Measurements from ENCODE around the gene BMP7. TPM values are rescaled to one million over a fixed set of nuclear protein-coding genes. Genes with fewer than 3 reads are reported as not detected.

Gene BMP7
- total and polyA plus RNA-seq, 9 of the 15 experiments (the other 6 are each of a cell fraction or from before 2014, with no cell fraction given) = 0.18 TPM; not detected in 8

DNA sequence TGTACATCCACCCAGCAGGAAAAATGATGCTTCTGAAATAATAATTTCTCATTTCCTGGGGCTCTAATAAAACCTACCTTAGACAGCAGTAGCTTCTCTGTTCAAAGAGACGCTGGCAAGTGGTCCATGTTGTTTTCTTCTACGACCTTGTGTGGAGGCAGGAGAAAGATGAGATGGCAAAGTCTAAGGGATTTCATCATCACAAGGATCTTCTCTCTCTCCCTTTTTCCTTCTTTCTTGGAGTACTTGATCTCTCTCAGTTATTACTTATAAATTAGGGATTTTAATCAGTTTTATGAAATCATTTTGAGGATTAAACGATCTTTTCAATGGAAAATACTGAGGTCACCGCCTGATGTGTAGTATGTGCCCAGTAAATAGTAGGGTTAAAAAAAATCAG is 147.5 kb downstream of the BMP7 start:
- no peak overlapping the region for H2AFZ ChIP-seq (ENCODE audit: low read depth, low read length)
- H3K4me1 ChIP-seq (replicated peaks in 1 of 2; ENCODE audit: control insufficient read depth in 2 of 2, insufficient read depth in 2 of 2, low read length in 2 of 2) = no peaks in the 10 kb centered on the region; a peak in 1 of 5 replicates
- no peaks in the 10 kb centered on the region for H3K9me3 ChIP-seq (replicated peaks; ENCODE audit: control insufficient read depth, insufficient read depth, low read depth, low read length)
- ChIA-PET CTCF (ENCODE audit: low intra/inter-chr PET ratio) (no interaction called here), POLR2A (no interaction called here)
- FAIRE-seq (no peak), ATAC-seq (no peak), DNase-seq (ENCODE audit: extremely low read depth in 1 of 4, low spot score in 3 of 4) (no peak)
- in situ Hi-C loops (cut with MboI) = no loop called here
- no peaks in the 10 kb centered on the region for H4K20me1 ChIP-seq (replicated peaks; ENCODE audit: control insufficient read depth, insufficient read depth, low read length)
- 7% methylated on average over 4 of the region's 4 CpGs for WGBS (ENCODE audit: insufficient coverage, low coverage, missing lambda C conversion rate)
- no peak overlapping the region for H3K27ac ChIP-seq (ENCODE audit: extremely low read depth, low read depth, low read length)
- no peaks in the 10 kb centered on the region for H3K79me2 ChIP-seq (ENCODE audit: control insufficient read depth, insufficient read depth, low read length)
- peaks cover 0 to 21% of the 10 kb centered on the region in 2 experiments; a peak in 3 of 5 replicates for H3K27me3 ChIP-seq (ENCODE audit: control insufficient read depth in 2 of 2, insufficient read depth in 2 of 2, low read length in 2 of 2)
- H3K4me2 ChIP-seq (ENCODE audit: insufficient read depth, low read length) = no peak overlapping the region
- intact Hi-C loops (cut with micrococcal nuclease) = no loop called here
- H3K9me1 ChIP-seq (ENCODE audit: control insufficient read depth, insufficient read depth, low read length) = no peaks in the 10 kb centered on the region
- no TSS peak for BruUV-seq (replicated peaks)
- no peaks in the 10 kb centered on the region for H3K36me3 ChIP-seq (ENCODE audit: control insufficient read depth, insufficient read depth, low read length)
- H3K4me3 ChIP-seq = no peak overlapping the region
- no peak overlapping the region for H3K9ac ChIP-seq (ENCODE audit: insufficient read depth in 1 of 2, low read depth in 2 of 2, low read length in 2 of 2)
- TF ChIP-seq, protein P1, sequence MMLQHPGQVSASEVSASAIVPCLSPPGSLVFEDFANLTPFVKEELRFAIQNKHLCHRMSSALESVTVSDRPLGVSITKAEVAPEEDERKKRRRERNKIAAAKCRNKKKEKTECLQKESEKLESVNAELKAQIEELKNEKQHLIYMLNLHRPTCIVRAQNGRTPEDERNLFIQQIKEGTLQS (IDR thresholded peaks at IDR 0.05) = 0 out of 2 replicates have a peak, but pooled peaks have one; percentile 51
- TF ChIP-seq, protein P1 (CRISPR knock-in tag; conservative IDR thresholded peaks at IDR 0.05) = no peak
- TF ChIP-seq KLF6 (CRISPR knock-in tag; IDR thresholded peaks at IDR 0.05; ENCODE audit: borderline replicate concordance) (no peak), KLF13 (tag; IDR thresholded peaks at IDR 0.05; ENCODE audit: borderline replicate concordance, low read depth) (no peak), PHF8 (IDR thresholded peaks at IDR 0.05; ENCODE audit: borderline replicate concordance, low read length) (no peak), ZNF175 (CRISPR knock-in tag; IDR thresholded peaks at IDR 0.05; ENCODE audit: low read depth) (no peak), MEF2D (tag; conservative IDR thresholded peaks at IDR 0.05; ENCODE audit: low read depth) (no peak), KDM1A (IDR thresholded peaks at IDR 0.05) (no peak), IRF2 (CRISPR knock-in tag; IDR thresholded peaks at IDR 0.05) (no peak), FOXJ2 (tag; IDR thresholded peaks at IDR 0.05) (no peak), ZNF23 (CRISPR knock-in tag; IDR thresholded peaks at IDR 0.05) (no peak), ZNF644 (tag; IDR thresholded peaks at IDR 0.05; ENCODE audit: low read depth) (no peak), ADNP (tag; IDR thresholded peaks at IDR 0.05) (no peak), ZNF24 (IDR thresholded peaks at IDR 0.05) (no peak), SP1 (CRISPR knock-in tag; IDR thresholded peaks at IDR 0.05) (no peak)
- TF ChIP-seq, protein P2, sequence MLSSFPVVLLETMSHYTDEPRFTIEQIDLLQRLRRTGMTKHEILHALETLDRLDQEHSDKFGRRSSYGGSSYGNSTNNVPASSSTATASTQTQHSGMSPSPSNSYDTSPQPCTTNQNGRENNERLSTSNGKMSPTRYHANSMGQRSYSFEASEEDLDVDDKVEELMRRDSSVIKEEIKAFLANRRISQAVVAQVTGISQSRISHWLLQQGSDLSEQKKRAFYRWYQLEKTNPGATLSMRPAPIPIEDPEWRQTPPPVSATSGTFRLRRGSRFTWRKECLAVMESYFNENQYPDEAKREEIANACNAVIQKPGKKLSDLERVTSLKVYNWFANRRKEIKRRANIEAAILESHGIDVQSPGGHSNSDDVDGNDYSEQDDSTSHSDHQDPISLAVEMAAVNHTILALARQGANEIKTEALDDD (IDR thresholded peaks at IDR 0.05) = no peak
- TF ChIP-seq, protein P3, sequence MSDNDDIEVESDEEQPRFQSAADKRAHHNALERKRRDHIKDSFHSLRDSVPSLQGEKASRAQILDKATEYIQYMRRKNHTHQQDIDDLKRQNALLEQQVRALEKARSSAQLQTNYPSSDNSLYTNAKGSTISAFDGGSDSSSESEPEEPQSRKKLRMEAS (CRISPR knock-in tag; IDR thresholded peaks at IDR 0.05) = no peak
- TF ChIP-seq, protein P4, sequence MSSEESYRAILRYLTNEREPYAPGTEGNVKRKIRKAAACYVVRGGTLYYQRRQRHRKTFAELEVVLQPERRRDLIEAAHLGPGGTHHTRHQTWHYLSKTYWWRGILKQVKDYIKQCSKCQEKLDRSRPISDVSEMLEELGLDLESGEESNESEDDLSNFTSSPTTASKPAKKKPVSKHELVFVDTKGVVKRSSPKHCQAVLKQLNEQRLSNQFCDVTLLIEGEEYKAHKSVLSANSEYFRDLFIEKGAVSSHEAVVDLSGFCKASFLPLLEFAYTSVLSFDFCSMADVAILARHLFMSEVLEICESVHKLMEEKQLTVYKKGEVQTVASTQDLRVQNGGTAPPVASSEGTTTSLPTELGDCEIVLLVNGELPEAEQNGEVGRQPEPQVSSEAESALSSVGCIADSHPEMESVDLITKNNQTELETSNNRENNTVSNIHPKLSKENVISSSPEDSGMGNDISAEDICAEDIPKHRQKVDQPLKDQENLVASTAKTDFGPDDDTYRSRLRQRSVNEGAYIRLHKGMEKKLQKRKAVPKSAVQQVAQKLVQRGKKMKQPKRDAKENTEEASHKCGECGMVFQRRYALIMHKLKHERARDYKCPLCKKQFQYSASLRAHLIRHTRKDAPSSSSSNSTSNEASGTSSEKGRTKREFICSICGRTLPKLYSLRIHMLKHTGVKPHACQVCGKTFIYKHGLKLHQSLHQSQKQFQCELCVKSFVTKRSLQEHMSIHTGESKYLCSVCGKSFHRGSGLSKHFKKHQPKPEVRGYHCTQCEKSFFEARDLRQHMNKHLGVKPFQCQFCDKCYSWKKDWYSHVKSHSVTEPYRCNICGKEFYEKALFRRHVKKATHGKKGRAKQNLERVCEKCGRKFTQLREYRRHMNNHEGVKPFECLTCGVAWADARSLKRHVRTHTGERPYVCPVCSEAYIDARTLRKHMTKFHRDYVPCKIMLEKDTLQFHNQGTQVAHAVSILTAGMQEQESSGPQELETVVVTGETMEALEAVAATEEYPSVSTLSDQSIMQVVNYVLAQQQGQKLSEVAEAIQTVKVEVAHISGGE (CRISPR knock-in tag; IDR thresholded peaks at IDR 0.05) = peak in 1 of 3 experiments; percentile 60; a peak in 1 of 6 replicates

Data from K562 (cell line).